Activated B cell treated with CpG ODN at 0.5 μM for 24 hours (primary cell): ENCODE results near the gene WSB2. TPM values are rescaled to one million over a fixed set of nuclear protein-coding genes. Genes with fewer than 3 reads are reported as not detected.

Source experiments
- ATAC-seq: fragments of 200-7000 bp; cut with Tn5 transposase; one replicate; pipeline ENCODE4 v1.10.0; 2021; ENCODE audit warnings: low read depth, mild to moderate bottlenecking, moderate library complexity
- CTCF ChIA-PET: fragments of 350-600 bp; sonication (Branson Sonifier 250); formaldehyde crosslinking; loops from one replicate; lab custom pipeline; 2021; ENCODE audit warnings: antibody characterized with exemption; lab: Charles Lee
- POLR2A ChIA-PET: fragments of 350-600 bp; sonication (Branson Sonifier 250); formaldehyde crosslinking; loops from one replicate; lab custom pipeline; 2021; ENCODE audit warnings: antibody characterized with exemption; lab: Charles Lee
- DNase-seq: peaks from one replicate; pipeline ENCODE4 v3.0.0; 2022
- H3K27ac Mint-ChIP-seq: one replicate; pipeline ENCODE4 v1.8.0; 2020; ENCODE audit warnings: mixed read lengths
- H3K27me3 Mint-ChIP-seq: one replicate; pipeline ENCODE4 v1.8.0; 2021; ENCODE audit warnings: mixed read lengths
- H3K36me3 Mint-ChIP-seq: one replicate; pipeline ENCODE4 v1.8.0; 2021; ENCODE audit warnings: low read depth, mixed read lengths
- H3K4me1 Mint-ChIP-seq: one replicate; pipeline ENCODE4 v1.8.0; 2021; ENCODE audit warnings: mixed read lengths
- H3K4me3 Mint-ChIP-seq: one replicate; pipeline ENCODE4 v1.8.0; 2020; ENCODE audit warnings: mild to moderate bottlenecking, mixed read lengths
- H3K9me3 Mint-ChIP-seq: one replicate; pipeline ENCODE4 v1.8.0; 2020; ENCODE audit warnings: mixed read lengths
- intact Hi-C: fragments of 100-400 bp; cut with micrococcal nuclease; formaldehyde crosslinking; loops from one replicate; pipeline ENCODE4 v1.15.1; 2024
- total RNA-seq: library from RNA; stranded (reverse); gene quantifications from 2 replicates; pipeline ENCODE4 v1.2.3, GENCODE V29; 2022
- TF ChIP-seq, protein P1 (sequence below): fragments of 200-600 bp; IDR thresholded peaks from one replicate; pipeline ENCODE4 v1.8.0; 2022; ENCODE audit warnings: antibody characterized with exemption, mild to moderate bottlenecking

Gene WSB2
- total RNA-seq, 1 donor from 2014 or later, result 28.4 TPM

DNA sequence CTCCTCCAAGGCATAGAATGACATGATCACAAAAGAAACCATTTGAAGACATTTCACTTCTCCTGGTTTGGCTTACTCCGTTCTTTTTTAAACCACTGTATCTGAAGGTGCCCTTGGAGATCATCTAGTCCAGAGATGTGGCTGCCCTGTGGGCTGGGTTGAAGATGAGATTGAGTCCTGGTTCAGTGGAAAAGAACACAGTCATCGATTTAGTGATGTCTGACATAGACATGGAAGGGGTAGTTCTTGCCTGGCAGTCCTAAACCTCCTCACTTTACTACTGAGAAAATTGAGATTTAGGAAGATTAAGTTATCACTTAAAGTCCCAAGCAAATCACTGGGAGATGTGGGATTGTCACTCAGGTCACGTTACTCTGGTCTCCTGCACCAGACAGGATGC is 40.1 kb upstream of the WSB2 start:
- Mint-ChIP-seq H3K4me1 (peaks cover 9% of the 10 kb centered on the region), H3K9me3 (no peaks in the 10 kb centered on the region), H3K27ac (no peak overlapping the region), H3K4me3 (no peak overlapping the region), H3K36me3 (no peaks in the 10 kb centered on the region), H3K27me3 (peaks cover 21% of the 10 kb centered on the region)
- DNase-seq, result no peak
- no peak for ATAC-seq
- TF ChIP-seq, protein P1, sequence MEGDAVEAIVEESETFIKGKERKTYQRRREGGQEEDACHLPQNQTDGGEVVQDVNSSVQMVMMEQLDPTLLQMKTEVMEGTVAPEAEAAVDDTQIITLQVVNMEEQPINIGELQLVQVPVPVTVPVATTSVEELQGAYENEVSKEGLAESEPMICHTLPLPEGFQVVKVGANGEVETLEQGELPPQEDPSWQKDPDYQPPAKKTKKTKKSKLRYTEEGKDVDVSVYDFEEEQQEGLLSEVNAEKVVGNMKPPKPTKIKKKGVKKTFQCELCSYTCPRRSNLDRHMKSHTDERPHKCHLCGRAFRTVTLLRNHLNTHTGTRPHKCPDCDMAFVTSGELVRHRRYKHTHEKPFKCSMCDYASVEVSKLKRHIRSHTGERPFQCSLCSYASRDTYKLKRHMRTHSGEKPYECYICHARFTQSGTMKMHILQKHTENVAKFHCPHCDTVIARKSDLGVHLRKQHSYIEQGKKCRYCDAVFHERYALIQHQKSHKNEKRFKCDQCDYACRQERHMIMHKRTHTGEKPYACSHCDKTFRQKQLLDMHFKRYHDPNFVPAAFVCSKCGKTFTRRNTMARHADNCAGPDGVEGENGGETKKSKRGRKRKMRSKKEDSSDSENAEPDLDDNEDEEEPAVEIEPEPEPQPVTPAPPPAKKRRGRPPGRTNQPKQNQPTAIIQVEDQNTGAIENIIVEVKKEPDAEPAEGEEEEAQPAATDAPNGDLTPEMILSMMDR, result no peak
- ChIA-PET CTCF (no interaction called here), POLR2A (interaction anchor here (0.5 kb wide), 1 partner anchor 40 kb away, joined by 4 read pairs; the partner anchor contains the start of gene WSB2)
- intact Hi-C loops, result no loop called here

DNA sequence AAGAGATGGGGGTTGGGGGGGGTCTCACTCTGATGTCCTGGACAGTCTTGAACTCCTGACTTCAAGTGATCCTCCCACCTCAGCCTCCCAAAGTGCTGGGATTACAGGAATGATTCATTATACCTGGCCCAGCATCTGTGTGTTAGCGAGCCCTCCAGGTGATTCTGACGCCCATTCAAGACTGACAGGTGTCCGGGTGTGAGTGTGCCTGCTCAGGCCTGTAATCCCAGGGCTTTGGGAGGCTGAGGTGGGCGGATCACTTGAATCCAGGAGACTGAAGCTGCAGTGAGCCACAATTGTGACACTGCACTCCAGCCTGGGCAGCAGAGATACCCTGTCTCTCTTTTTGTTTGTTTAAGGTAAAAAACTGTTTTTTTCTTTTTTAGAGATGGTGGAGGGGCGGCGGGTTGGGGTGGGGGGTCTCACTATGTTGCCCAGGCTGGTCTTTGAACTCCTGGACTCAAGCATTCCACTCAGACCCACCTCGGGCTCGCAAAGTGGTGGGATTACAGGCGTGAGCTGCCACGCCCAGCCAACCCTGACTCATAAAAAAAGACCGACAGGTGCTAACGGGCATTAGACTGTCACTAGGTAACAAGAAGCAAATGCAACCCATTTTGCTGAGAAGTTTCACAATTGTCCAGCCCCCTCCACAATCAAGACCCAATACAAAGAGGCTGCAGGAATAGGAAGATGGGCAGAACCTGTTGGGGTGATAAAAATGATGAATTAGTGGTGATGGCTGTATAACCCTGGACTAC is 38.1 kb upstream of the WSB2 start:
- ATAC-seq (no peak), DNase-seq (no peak)
- H3K4me1 Mint-ChIP-seq, result peaks cover 4% of the 10 kb centered on the region
- H3K4me3 Mint-ChIP-seq, result no peak overlapping the region
- intact Hi-C loops, result no loop called here
- TF ChIP-seq, protein P1, result no peak
- peaks cover 14% of the 10 kb centered on the region for H3K27me3 Mint-ChIP-seq
- no peaks in the 10 kb centered on the region for H3K36me3 Mint-ChIP-seq
- POLR2A ChIA-PET, result no interaction called here
- no peaks in the 10 kb centered on the region for H3K9me3 Mint-ChIP-seq
- H3K27ac Mint-ChIP-seq, result no peak overlapping the region
- CTCF ChIA-PET, result no interaction called here

GRCh38 chr12:118098401-118098800 is 37.4 kb upstream of the WSB2 start:
- intact Hi-C loops, result no loop called here
- ChIA-PET CTCF (no interaction called here), POLR2A (no interaction called here)
- TF ChIP-seq, protein P1, result no peak
- Mint-ChIP-seq H3K36me3 (no peaks in the 10 kb centered on the region), H3K27ac (no peak overlapping the region), H3K27me3 (peaks cover 14% of the 10 kb centered on the region), H3K4me3 (no peak overlapping the region), H3K4me1 (peaks cover 4% of the 10 kb centered on the region), H3K9me3 (no peaks in the 10 kb centered on the region)
- DNase-seq (no peak), ATAC-seq (no peak)

GRCh38 chr12:118094039-118094438 is 33.1 kb upstream of the WSB2 start:
- no peaks in the 10 kb centered on the region for H3K4me1 Mint-ChIP-seq
- ChIA-PET CTCF (no interaction called here), POLR2A (no interaction called here)
- TF ChIP-seq, protein P1, result no peak
- intact Hi-C loops, result no loop called here
- DNase-seq (no peak), ATAC-seq (no peak)
- H3K36me3 Mint-ChIP-seq, result no peaks in the 10 kb centered on the region
- no peak overlapping the region for H3K27ac Mint-ChIP-seq
- H3K4me3 Mint-ChIP-seq, result no peak overlapping the region
- peaks cover 4% of the 10 kb centered on the region for H3K27me3 Mint-ChIP-seq
- H3K9me3 Mint-ChIP-seq, result no peaks in the 10 kb centered on the region

GRCh38 chr12:118089782-118090181 is 28.8 kb upstream of the WSB2 start:
- Mint-ChIP-seq H3K27ac (no peak overlapping the region), H3K4me3 (no peak overlapping the region), H3K27me3 (no peaks in the 10 kb centered on the region), H3K36me3 (no peaks in the 10 kb centered on the region), H3K4me1 (no peaks in the 10 kb centered on the region), H3K9me3 (no peaks in the 10 kb centered on the region)
- ChIA-PET CTCF (interaction anchor here (1.2 kb wide), 1 partner anchor 12 kb away, joined by 3 read pairs; no protein-coding TSS in a partner anchor), POLR2A (no interaction called here)
- ATAC-seq (no peak), DNase-seq (no peak)
- TF ChIP-seq, protein P1, result no peak
- intact Hi-C loops, result no loop called here
